Endothelial cell of umbilical vein (primary cell): ENCODE measurements around the gene PDE6B.

Source experiments
- CTCF ChIP-seq, 2 donors: IDR thresholded peaks; 1 replicate in 1 of 2; 2 replicates in 1 of 2; pipeline ENCODE4 v1.5.1; 2011; ENCODE audit warnings: low read length in 2 of 2, mild to moderate bottlenecking in 2 of 2, moderate library complexity in 2 of 2, control low read depth in 1 of 2, inconsistent platforms in 1 of 2, low read depth in 1 of 2; ENCODE audit not compliant: insufficient read depth in 1 of 2; ENCODE audit errors: extremely low read depth in 1 of 2
- EZH2 ChIP-seq: IDR thresholded peaks from 2 replicates; pipeline ENCODE4 v1.6.1; 2012; ENCODE audit warnings: borderline replicate concordance, low read depth, mild to moderate bottlenecking, moderate library complexity, low read length, inconsistent platforms; ENCODE audit not compliant: severe bottlenecking
- FOS ChIP-seq: IDR thresholded peaks from 2 replicates; pipeline ENCODE4 v1.6.1; 2011; ENCODE audit warnings: mild to moderate bottlenecking, low read length, moderate library complexity, borderline replicate concordance; ENCODE audit not compliant: insufficient read depth
- GATA2 ChIP-seq: IDR thresholded peaks from 2 replicates; pipeline ENCODE4 v1.7.0; 2011; ENCODE audit warnings: low read depth, mild to moderate bottlenecking, moderate library complexity, mixed read lengths, low read length; ENCODE audit not compliant: insufficient read length, insufficient read depth
- JUN ChIP-seq: IDR thresholded peaks from 2 replicates; pipeline ENCODE4 v1.6.1; 2011; ENCODE audit warnings: borderline replicate concordance, low read depth; ENCODE audit not compliant: insufficient read length, insufficient read depth
- MAX ChIP-seq: IDR thresholded peaks from 2 replicates; pipeline ENCODE4 v1.6.1; 2011; ENCODE audit not compliant: insufficient read depth, insufficient read length
- MYC ChIP-seq: IDR thresholded peaks from one replicate; pipeline ENCODE4 v1.6.1; 2011; ENCODE audit warnings: mild to moderate bottlenecking, low read depth, low read length
- POLR2A ChIP-seq: IDR thresholded peaks from 2 replicates; pipeline ENCODE4 v1.6.1; 2012; ENCODE audit warnings: low read depth, mild to moderate bottlenecking, control low read depth, low read length
- POLR2AphosphoS5 ChIP-seq: IDR thresholded peaks from 2 replicates; pipeline ENCODE4 v1.6.1; 2012; ENCODE audit warnings: low read depth, mild to moderate bottlenecking, control low read depth, low read length, moderate library complexity; ENCODE audit not compliant: insufficient read depth

DNA sequence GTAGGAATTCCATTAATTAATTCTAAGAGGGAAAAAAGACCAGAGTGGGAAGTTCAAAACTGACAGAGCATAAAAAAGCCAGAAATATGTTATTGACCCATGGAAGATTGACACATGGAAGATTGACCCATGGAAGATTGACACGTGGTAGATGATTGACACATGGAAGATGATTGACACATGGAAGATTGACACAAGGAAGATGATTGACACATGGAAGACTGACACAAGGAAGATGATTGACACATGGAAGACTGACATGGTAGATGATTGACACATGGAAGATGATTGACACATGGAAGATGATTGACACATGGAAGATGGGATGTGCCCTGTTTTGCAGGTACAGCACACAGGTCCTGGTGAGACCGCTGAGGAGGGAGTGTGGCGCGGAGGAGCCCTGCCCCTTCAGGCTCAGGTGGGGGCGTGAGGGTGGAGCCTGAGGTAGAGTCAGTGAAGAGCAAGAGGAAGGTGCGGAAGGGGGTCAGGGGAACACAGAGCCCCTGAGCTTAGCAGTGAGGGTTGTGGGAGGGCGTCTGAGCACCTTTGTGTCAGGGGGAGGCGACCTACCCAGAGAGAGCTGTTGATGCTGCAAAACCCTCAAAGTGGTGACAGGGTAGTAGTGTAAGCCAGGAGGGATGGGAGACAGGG is 15.8 kb upstream of the PDE6B start:
- no peak for TF ChIP-seq CTCF (IDR thresholded peaks at IDR 0.05; ENCODE audit: extremely low read depth in 1 of 2, insufficient read depth in 1 of 2, low read depth in 1 of 2, low read length in 2 of 2)
- TF ChIP-seq MYC = no peak
- no peak for TF ChIP-seq EZH2
- TF ChIP-seq GATA2 = no peak
- no peak for TF ChIP-seq POLR2A
- no peak for TF ChIP-seq MAX
- no peak for TF ChIP-seq POLR2AphosphoS5
- no peak for TF ChIP-seq JUN
- no peak for TF ChIP-seq FOS
